ENCODE data around the gene ROBO1. TPM values are rescaled to one million over a fixed set of nuclear protein-coding genes. Genes with fewer than 3 reads are reported as not detected.

ROBO1 gene
- total and polyA plus RNA-seq, 4 donors = 1.0 to 30.3 (median 3.9) TPM

DNA sequence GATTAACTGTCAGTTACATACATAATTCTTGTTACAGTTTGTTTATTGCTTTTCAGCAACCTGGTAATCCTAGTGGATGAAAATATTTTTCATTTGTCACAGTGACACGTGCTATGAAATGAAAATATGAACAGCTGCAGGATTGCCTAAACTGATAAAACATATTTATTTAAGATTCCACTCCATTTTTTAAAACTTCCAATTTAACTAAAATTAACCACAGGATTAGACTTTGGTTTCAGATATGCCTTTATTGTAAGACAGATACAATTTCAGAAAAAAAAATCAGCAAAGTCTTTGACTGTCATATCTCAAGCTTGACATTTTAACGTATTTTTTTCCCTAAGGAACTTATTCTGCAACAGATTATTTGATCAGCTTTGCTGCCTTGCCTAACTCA, 550.7 kb downstream of the ROBO1 start:
- no peak overlapping the region for H3K27ac ChIP-seq (ENCODE audit: low read depth in 1 of 2, low read length in 2 of 2)
- TF ChIP-seq, protein P1, sequence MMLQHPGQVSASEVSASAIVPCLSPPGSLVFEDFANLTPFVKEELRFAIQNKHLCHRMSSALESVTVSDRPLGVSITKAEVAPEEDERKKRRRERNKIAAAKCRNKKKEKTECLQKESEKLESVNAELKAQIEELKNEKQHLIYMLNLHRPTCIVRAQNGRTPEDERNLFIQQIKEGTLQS (IDR thresholded peaks at IDR 0.05) = no peak
- DNase-seq (ENCODE audit: low spot score) = no peak
- H3K4me3 ChIP-seq (ENCODE audit: low read depth in 1 of 3, low read length in 3 of 3) = no peak overlapping the region
- no peaks in the 10 kb centered on the region for H3K36me3 ChIP-seq (ENCODE audit: control insufficient read depth in 4 of 4, insufficient read depth in 3 of 4, low read depth in 1 of 4, low read length in 3 of 4)
- H3K9ac ChIP-seq (ENCODE audit: low read depth in 1 of 2, low read length in 2 of 2) = no peak overlapping the region
- H3K4me1 ChIP-seq (ENCODE audit: control insufficient read depth in 4 of 4, insufficient read depth in 4 of 4, low read length in 3 of 4) = no peaks in the 10 kb centered on the region
- H3K9me3 ChIP-seq (ENCODE audit: control insufficient read depth in 4 of 4, low read length in 3 of 4) = no peaks in the 10 kb centered on the region
- WGBS = 47% methylated on average over 2 of the region's 2 CpGs
- H3K27me3 ChIP-seq (ENCODE audit: control insufficient read depth in 4 of 4, insufficient read depth in 4 of 4, low read length in 3 of 4) = no peaks in the 10 kb centered on the region

DNA sequence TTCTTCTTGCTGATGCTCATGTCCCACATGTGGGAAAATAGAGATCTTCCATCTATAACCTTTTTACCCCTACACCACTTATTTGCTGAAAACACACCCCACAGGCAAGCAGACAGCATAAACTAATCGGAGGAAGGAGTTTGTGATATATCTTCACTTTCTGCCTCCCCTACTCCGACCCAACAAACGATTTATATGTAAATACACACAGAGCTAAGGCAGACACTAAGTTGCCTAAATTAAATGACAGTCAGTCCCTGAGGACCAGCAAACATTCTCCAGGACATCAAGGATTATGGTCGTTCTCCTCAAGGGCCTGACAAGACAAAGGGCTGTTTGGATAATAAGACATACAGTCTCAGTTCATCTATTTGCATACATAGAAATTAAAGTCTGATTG, 552.5 kb downstream of the ROBO1 start:
- TF ChIP-seq, protein P1 (IDR thresholded peaks at IDR 0.05) = no peak
- TF ChIP-seq NR2F2 (IDR thresholded peaks at IDR 0.05) = no peak
- TF ChIP-seq, protein P2, sequence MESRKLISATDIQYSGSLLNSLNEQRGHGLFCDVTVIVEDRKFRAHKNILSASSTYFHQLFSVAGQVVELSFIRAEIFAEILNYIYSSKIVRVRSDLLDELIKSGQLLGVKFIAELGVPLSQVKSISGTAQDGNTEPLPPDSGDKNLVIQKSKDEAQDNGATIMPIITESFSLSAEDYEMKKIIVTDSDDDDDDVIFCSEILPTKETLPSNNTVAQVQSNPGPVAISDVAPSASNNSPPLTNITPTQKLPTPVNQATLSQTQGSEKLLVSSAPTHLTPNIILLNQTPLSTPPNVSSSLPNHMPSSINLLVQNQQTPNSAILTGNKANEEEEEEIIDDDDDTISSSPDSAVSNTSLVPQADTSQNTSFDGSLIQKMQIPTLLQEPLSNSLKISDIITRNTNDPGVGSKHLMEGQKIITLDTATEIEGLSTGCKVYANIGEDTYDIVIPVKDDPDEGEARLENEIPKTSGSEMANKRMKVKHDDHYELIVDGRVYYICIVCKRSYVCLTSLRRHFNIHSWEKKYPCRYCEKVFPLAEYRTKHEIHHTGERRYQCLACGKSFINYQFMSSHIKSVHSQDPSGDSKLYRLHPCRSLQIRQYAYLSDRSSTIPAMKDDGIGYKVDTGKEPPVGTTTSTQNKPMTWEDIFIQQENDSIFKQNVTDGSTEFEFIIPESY (IDR thresholded peaks at IDR 0.05) = no peak
- no peak for TF ChIP-seq RXRA (IDR thresholded peaks at IDR 0.05)
- TF ChIP-seq GABPA (IDR thresholded peaks at IDR 0.05 in 1 of 2, conservative IDR thresholded peaks at IDR 0.05 in 1 of 2) = no peak
- TF ChIP-seq TAF1 (conservative IDR thresholded peaks at IDR 0.05) = no peak
- TF ChIP-seq YY1 (IDR thresholded peaks at IDR 0.05) = no peak
- TF ChIP-seq, protein P3, sequence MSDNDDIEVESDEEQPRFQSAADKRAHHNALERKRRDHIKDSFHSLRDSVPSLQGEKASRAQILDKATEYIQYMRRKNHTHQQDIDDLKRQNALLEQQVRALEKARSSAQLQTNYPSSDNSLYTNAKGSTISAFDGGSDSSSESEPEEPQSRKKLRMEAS (IDR thresholded peaks at IDR 0.05) = no peak
- no peak for TF ChIP-seq HNF4A (conservative IDR thresholded peaks at IDR 0.05)
- Histone ChIP-seq H3K27me3 (ENCODE audit: control insufficient read depth in 4 of 4, insufficient read depth in 4 of 4, low read length in 3 of 4) (no peaks in the 10 kb centered on the region), H3K36me3 (ENCODE audit: control insufficient read depth in 4 of 4, insufficient read depth in 3 of 4, low read depth in 1 of 4, low read length in 3 of 4) (no peaks in the 10 kb centered on the region), H3K4me1 (ENCODE audit: control insufficient read depth in 4 of 4, insufficient read depth in 4 of 4, low read length in 3 of 4) (no peaks in the 10 kb centered on the region), H3K9me3 (ENCODE audit: control insufficient read depth in 4 of 4, low read length in 3 of 4) (no peaks in the 10 kb centered on the region), H3K27ac (ENCODE audit: low read depth in 1 of 2, low read length in 2 of 2) (no peak overlapping the region), H3K4me3 (ENCODE audit: low read depth in 1 of 3, low read length in 3 of 3) (no peak overlapping the region), H3K9ac (ENCODE audit: low read depth in 1 of 2, low read length in 2 of 2) (no peak overlapping the region)
- WGBS = 49% methylated on average over 4 of the region's 4 CpGs
- no peak for DNase-seq (ENCODE audit: low spot score)

DNA sequence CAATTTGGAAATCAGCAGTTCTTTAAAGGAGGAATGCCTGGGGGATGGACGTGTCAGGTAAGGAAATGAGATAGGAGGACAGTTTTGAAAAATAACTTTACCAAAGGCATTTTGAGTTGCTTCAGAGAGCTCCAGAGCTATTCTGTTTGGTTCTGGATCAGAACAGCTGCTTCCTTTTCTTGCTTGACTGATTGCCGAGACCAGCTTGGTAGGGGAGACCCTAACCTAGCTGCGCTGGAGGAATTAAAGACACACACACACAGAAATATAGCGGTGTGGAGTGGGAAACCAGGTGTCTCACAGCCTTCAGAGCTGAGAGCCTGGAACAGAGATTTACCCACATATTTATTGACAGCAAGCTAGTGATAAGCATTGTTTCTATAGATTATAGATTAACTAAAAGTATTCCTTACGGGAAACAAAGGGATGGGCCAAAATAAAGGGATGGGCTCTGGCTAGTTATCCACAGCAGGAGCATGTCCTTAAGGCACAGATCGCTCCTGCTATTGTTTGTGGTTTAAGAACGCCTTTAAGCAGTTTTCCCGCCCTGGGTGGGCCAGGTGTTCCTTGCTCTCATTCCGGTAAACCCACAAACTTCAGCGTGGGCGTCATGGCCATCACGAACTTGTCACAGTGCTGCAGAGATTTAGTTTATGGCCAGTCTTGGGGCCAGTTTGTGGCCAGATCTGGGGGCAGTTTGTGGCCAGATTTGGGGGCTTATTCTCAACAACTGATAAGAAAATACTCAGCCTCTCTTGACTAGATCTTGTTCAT, 556.0 kb downstream of the ROBO1 start:
- Histone ChIP-seq H3K27me3 (ENCODE audit: control insufficient read depth in 4 of 4, insufficient read depth in 4 of 4, low read length in 3 of 4) (no peaks in the 10 kb centered on the region), H3K4me3 (ENCODE audit: low read depth in 1 of 3, low read length in 3 of 3) (no peak overlapping the region), H3K4me1 (ENCODE audit: control insufficient read depth in 4 of 4, insufficient read depth in 4 of 4, low read length in 3 of 4) (no peaks in the 10 kb centered on the region), H3K36me3 (ENCODE audit: control insufficient read depth in 4 of 4, insufficient read depth in 3 of 4, low read depth in 1 of 4, low read length in 3 of 4) (no peaks in the 10 kb centered on the region), H3K9me3 (ENCODE audit: control insufficient read depth in 4 of 4, low read length in 3 of 4) (no peaks in the 10 kb centered on the region), H3K9ac (ENCODE audit: low read depth in 1 of 2, low read length in 2 of 2) (no peak overlapping the region), H3K27ac (ENCODE audit: low read depth in 1 of 2, low read length in 2 of 2) (no peak overlapping the region)
- WGBS = 75% methylated on average over 12 of the region's 12 CpGs
- no peak for DNase-seq (ENCODE audit: low spot score)
- TF ChIP-seq, protein P4, sequence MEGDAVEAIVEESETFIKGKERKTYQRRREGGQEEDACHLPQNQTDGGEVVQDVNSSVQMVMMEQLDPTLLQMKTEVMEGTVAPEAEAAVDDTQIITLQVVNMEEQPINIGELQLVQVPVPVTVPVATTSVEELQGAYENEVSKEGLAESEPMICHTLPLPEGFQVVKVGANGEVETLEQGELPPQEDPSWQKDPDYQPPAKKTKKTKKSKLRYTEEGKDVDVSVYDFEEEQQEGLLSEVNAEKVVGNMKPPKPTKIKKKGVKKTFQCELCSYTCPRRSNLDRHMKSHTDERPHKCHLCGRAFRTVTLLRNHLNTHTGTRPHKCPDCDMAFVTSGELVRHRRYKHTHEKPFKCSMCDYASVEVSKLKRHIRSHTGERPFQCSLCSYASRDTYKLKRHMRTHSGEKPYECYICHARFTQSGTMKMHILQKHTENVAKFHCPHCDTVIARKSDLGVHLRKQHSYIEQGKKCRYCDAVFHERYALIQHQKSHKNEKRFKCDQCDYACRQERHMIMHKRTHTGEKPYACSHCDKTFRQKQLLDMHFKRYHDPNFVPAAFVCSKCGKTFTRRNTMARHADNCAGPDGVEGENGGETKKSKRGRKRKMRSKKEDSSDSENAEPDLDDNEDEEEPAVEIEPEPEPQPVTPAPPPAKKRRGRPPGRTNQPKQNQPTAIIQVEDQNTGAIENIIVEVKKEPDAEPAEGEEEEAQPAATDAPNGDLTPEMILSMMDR (IDR thresholded peaks at IDR 0.05; ENCODE audit: low read depth, low read length, missing input control) = no peak
- TF ChIP-seq GABPA (IDR thresholded peaks at IDR 0.05 in 1 of 2, conservative IDR thresholded peaks at IDR 0.05 in 1 of 2) (no peak), HNF4A (conservative IDR thresholded peaks at IDR 0.05) (no peak), YY1 (IDR thresholded peaks at IDR 0.05) (no peak), NR2F2 (IDR thresholded peaks at IDR 0.05) (no peak), FOXA1 (IDR thresholded peaks at IDR 0.05) (no peak), SP1 (IDR thresholded peaks at IDR 0.05) (no peak), JUND (IDR thresholded peaks at IDR 0.05) (no peak), RXRA (IDR thresholded peaks at IDR 0.05) (no peak), TAF1 (conservative IDR thresholded peaks at IDR 0.05) (no peak), RAD21 (IDR thresholded peaks at IDR 0.05) (no peak)
- TF ChIP-seq, protein P2 (IDR thresholded peaks at IDR 0.05) = no peak
- TF ChIP-seq, protein P1 (IDR thresholded peaks at IDR 0.05) = no peak
